HG03442 (cell line): ENCODE data around the gene CDX2.

Experiments used
- ATAC-seq: cut with Tn5 transposase; IDR thresholded peaks from one replicate; pipeline ENCODE4 v1.9.1; 2021; ENCODE audit warnings: mild to moderate bottlenecking, moderate library complexity; ENCODE audit not compliant: unreplicated experiment

CDX2 gene

DNA sequence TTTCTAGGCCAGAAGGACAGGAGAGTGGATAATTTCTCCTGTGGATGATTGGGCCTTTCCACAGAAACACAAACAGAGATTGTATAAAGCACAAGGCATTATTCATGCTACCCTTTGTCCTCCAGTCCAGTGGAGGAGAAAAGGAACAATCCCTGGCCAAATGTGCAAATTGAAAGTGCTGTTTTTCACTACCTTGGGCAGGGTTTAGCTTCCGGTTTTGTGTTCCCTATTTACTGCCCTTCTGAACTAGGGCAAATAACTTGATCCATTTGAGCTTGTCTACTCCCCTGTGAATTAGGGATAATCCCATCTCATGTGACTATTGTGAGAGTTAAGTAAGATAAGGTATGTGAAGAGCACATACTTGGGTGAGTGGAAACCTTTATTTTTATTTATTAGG is 36.0 kb downstream of the CDX2 start:
- no peak for ATAC-seq

- no peak for ATAC-seq
These were observed 39.2 kb downstream of the CDX2 start for GRCh38 chr13:27929868-27930267.

GRCh38 chr13:27928805-27929753 is 40.0 kb downstream of the CDX2 start:
- no peak for ATAC-seq

DNA sequence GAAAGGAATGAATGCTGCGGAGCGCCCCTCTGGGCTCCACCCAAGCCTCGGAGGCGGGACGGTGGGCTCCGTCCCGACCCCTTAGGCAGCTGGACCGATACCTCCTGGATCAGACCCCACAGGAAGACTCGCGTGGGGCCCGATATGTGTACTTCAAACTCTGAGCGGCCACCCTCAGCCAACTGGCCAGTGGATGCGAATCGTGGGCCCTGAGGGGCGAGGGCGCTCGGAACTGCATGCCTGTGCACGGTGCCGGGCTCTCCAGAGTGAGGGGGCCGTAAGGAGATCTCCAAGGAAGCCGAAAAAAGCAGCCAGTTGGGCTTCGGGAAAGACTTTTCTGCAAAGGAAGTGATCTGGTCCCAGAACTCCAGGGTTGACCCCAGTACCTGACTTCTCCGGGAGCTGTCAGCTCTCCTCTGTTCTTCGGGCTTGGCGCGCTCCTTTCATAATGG is 40.7 kb downstream of the CDX2 start:
- ATAC-seq = no peak

DNA sequence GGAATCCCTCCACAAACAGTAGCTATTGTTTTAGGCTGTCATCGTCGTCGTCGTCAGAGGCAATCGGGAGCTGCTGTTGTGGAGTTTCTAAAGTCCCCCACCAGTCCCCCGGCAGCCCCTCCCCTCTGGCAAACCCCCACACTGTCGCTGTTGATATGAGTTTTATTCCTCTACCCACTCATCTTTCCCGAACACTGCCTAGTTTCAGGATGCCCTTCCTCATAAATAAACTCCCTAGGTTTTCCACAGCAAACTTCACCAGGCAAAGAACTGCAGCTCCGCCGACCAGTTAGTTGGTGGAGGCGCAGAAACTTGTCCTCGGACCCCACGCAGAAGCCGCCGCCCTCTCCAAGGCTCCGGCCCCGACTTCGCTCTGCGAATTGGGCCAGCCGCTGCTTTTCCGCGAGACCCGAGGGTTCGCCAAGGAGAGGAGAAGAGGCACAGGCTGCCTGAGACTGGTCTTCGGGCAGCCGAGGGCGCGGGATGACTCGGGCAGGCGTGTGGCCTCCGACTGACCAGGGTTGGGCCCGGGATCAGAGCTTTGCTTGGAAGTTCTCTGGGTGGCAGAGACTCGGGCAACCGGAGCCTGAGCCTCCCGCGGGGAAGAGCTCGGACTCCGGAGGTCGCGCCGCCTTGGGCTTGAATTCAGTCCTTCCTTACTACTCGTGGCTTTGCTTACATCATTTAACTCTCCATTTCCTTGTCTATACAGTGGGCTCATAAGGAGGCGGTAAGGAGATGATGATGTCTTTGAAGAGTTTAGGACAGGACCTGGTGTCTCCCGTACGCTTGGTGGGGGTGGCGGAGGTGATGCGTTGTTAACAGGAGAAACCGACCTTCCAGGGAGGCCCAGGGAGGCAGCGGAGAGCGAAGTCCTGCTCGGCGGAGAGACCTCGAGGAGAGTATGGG is 41.4 kb downstream of the CDX2 start:
- no peak for ATAC-seq

GRCh38 chr13:27926644-27927434 is 42.3 kb downstream of the CDX2 start:
- ATAC-seq = no peak

GRCh38 chr13:27925220-27925991 is 43.7 kb downstream of the CDX2 start:
- no peak for ATAC-seq

DNA sequence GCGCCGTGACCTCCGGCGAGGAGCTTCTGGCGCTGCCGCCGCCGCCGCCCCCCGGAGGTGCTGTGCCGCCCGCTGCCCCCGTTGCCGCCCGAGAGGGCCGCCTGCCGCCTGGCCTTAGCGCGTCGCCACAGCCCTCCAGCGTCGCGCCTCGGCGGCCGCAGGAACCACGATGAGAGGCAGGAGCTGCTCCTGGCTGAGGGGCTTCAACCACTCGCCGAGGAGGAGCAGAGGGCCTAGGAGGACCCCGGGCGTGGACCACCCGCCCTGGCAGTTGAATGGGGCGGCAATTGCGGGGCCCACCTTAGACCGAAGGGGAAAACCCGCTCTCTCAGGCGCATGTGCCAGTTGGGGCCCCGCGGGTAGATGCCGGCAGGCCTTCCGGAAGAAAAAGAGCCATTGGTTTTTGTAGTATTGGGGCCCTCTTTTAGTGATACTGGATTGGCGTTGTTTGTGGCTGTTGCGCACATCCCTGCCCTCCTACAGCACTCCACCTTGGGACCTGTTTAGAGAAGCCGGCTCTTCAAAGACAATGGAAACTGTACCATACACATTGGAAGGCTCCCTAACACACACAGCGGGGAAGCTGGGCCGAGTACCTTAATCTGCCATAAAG is 44.5 kb downstream of the CDX2 start:
- no peak for ATAC-seq

DNA sequence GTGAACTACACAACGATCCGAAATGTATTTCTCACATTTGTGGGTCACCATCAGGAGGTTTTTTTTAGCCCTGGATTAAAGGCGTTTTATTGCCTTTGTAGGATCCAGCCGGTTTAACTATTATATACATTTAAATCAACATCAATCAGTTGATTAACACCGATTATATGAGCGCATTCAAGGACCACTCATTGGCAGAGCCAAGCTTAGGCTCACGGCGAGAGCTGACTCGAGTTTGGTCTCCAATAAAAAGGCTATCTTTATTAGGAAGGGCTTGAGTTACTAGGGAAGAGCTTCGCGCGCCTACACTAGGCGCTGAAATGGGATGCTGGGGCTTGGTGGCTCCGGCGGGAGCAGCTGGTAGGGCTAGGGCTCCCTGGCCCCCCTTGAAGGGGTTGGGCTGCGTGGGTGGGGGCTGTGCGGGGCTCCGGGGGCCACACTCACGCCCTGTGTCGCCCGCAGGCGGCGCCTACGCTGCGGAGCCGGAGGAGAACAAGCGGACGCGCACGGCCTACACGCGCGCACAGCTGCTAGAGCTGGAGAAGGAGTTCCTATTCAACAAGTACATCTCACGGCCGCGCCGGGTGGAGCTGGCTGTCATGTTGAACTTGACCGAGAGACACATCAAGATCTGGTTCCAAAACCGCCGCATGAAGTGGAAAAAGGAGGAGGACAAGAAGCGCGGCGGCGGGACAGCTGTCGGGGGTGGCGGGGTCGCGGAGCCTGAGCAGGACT is 45.2 kb downstream of the CDX2 start:
- ATAC-seq = no peak

- no peak for ATAC-seq
These were observed 46.1 kb downstream of the CDX2 start for GRCh38 chr13:27922883-27923612.

- ATAC-seq = no peak
These were observed 46.9 kb downstream of the CDX2 start for GRCh38 chr13:27921961-27922882.

DNA sequence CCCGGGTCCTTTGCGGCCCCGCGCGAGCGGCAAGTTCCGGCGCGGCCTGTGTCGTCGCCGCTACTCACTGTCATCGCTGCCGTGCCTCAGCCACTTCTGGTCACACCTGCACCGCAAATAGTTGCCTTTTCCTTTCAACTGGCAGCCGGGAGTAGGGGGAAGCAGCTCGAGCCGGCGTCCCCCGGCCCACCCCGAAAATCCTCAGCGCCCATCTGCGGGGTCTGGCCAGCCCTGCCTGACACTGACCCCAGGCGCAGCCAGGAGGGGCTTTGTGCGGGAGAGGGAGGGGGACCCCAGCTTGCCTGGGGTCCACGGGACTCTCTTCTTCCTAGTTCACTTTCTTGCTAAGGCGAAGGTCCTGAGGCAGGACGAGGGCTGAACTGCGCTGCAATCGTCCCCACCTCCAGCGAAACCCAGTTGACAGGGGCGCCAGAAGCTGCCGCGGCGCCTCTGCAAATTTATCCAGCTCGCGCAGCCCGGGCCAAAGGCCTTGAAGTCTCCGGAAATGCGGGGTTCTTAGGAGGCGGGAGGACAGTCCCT is 47.6 kb downstream of the CDX2 start:
- no peak for ATAC-seq

GRCh38 chr13:27920677-27921420 is 48.3 kb downstream of the CDX2 start:
- ATAC-seq = no peak

DNA sequence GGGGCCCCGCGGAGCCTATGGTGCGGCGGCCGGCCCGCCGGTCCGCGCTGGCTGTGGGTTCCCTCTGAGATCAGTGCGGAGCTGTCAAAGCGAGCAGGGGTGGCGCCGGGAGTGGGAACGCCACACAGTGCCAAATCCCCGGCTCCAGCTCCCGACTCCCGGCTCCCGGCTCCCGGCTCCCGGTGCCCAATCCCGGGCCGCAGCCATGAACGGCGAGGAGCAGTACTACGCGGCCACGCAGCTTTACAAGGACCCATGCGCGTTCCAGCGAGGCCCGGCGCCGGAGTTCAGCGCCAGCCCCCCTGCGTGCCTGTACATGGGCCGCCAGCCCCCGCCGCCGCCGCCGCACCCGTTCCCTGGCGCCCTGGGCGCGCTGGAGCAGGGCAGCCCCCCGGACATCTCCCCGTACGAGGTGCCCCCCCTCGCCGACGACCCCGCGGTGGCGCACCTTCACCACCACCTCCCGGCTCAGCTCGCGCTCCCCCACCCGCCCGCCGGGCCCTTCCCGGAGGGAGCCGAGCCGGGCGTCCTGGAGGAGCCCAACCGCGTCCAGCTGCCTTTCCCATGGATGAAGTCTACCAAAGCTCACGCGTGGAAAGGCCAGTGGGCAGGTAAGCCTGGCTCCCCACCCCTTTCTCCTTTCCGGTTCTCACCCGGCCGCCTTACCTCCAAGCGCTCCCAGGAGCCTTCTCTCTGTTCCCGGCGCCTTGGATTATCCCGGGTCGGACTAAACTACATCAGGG is 49.0 kb downstream of the CDX2 start, which contains the start of gene PDX1:
Gene PDX1 (plus strand): TSS at position 67 of the 743 bp plus-strand sequence. CDS start 139 bp downstream, at position 206.
- no peak for ATAC-seq

DNA sequence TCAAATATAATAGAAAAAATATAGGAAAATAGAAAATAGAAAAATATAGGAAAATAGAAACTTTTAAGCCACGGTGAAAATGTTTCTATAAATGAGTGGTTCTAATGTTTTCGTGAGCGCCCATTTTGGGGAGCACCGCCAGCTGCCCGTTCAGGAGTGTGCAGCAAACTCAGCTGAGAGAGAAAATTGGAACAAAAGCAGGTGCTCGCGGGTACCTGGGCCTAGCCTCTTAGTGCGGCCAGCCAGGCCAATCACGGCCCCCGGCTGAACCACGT is 49.5 kb downstream of the CDX2 start:
- no peak for ATAC-seq
